Activated T-helper 1 cell treated with anti-CD3 and anti-CD28 coated beads, Interleukin-2, amount 50 U/mL, for 16 hours (primary cell): Measurements from ENCODE around the gene SLF2.
A peak's percentile ranks its signal among the peaks of the same experiment; 100 is the strongest.

ENCODE experiments used
- DNase-seq, 2 donors: peaks; one replicate each; pipeline ENCODE4 v3.0.0-alpha.2; 2020; ENCODE audit warnings: low read depth in 1 of 2, low spot score in 1 of 2

The SLF2 gene

DNA sequence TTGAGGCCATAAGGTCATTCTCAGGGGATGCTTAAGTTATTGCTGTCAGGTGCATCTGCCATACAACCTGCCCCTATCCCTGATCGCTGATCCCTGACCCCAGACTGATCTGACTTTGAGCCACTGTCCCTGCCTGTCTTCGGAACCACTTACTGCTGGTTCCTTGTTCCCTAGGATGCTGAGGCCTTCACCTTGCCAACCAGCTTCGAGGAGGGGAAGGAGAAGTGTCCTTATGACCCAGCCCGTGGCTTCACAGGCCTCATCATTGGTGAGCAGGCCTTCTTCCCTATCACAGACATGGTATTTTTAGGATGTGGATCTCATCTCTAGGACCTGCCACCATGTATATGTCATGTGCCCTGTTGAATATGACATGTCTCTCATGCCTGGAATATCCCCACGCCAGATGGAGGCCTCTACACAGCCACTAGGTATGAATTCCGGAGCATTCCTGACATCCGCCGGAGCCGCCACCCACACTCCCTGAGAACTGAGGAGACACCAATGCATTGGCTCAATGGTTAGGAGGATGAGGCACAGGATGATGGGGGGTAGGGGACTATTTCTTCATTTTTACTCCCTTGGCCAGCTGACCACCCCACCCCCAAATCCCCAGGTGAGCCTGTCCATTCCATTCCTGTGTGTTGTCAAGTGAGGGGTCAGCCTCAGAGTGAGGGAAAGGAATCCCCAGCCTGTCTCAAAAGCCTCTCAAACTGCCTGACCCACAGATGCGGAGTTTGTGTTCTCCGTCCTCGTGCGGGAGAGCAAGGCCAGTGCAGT, 65.5 kb downstream of the SLF2 start:
- DNase-seq = no peak

DNA sequence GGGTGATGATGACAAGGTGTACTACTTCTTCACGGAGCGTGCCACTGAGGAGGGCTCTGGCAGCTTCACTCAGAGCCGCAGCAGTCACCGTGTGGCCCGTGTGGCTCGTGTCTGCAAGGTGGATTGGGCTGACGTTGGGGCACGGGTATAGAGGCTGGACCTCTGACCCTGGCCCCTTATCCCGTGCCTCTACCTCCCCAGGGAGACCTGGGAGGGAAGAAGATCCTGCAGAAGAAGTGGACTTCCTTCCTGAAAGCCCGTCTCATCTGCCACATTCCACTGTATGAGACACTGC, 66.1 kb downstream of the SLF2 start:
- DNase-seq = no peak

DNA sequence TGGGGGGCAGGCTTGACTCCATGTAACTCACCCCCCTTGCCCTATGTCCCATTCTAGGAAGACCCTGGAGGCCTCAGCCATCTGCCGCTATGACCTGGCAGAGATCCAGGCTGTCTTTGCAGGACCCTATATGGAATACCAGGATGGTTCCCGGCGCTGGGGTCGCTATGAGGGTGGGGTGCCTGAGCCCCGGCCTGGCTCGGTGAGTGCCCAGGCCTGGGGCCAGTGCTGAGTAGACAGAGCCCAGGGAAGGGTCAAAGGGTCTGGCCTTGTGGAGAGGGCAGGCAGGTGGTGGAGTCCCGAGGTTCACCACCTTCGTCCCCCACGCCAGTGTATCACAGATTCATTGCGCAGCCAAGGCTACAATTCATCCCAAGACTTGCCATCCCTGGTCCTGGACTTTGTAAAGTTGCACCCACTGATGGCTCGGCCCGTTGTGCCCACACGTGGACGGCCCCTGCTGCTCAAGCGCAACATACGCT, 67.1 kb downstream of the SLF2 start:
- DNase-seq = no peak

DNA sequence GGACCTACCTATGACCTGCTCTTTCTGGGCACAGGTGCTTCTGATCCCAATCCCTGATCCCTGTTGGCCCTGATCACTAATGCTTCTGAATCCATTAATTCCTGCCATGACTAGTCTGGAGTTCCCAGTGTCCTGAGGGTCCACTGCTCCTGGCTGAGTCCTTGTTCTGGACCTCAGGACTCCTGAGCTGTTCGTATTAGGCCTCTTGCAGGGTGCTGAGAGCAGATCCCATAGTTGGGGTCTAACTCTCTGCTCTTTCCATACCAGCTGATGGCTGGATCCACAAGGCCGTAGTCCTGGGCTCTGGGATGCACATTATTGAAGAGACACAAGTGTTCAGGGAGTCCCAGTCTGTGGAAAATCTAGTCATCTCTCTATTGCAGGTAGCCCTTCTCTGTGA, 67.5 kb downstream of the SLF2 start:
- no peak for DNase-seq

DNA sequence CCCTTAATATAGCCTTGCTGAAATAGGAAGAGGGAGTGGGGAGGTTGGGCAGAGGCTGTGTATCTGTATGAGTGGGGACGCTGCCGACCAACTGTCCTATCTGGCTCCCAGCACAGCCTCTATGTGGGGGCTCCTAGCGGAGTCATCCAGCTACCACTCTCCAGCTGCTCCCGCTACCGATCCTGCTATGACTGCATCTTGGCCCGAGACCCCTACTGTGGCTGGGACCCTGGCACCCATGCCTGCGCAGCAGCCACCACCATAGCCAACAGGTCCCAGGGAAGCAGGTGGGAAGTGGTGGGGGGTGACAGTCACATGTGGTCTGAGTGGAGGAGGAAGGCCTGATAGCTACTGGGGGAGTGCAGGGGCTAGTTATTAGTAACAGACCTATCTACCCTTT, 67.9 kb downstream of the SLF2 start:
- no peak for DNase-seq

DNA sequence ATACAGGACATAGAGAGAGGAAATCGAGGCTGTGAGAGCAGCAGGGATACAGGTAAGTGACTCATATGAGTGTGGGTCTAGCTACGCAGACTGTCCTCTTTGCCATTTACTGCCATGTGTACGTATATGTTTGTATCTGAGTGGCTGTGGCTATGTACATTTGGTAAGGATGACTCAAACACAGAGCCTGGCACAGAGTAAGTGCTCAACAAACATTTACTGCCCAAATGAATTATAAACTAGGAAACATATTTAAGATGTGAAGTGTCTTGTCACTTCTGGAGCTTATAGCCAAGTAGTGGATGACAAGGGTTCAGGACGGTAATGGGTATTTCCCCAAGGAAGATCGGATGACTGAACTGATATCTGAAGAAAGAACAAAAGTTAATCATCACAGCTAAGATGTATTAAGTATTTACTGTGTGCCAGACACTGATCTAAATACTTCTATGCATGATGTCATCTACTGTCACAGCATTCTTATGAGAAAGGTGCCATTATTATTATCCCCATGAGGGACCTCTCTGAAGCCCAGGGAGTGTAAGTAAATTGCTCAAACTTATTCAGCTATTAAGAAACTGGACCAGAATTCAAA, 68.5 kb downstream of the SLF2 start:
- no peak for DNase-seq

DNA sequence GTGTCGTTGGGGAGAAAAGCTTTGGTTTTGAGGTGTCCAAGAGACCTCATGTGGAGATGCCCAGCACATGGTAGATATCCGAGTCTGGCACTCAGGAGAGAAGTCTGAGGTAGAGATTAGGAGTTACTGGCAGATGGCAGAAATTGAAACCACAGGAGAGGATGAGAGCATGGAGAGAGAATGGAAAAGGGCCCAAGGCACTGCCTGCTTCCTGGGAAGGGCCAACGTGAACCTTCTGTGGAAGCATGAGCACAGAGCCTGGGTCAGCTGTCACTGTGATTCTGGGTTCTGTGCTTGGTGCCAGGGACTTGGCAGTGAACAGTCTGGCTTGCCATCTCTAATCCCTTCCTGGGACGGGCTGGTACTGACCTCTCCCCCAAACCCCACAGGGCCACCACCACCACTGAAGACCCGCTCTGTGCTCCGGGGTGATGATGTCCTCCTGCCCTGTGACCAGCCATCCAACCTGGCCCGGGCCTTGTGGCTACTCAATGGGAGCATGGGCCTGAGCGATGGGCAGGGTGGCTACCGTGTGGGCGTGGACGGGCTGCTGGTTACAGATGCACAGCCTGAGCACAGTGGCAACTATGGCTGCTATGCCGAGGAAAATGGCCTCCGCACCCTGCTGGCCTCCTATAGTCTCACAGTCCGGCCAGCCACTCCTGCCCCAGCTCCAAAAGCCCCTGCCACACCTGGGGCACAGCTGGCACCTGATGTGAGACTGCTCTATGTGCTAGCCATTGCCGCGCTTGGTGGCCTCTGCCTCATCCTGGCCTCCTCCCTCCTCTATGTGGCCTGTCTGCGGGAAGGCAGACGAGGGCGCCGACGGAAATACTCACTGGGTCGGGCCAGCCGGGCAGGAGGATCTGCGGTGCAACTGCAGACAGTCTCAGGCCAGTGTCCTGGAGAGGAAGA, 70.4 kb downstream of the SLF2 start:
- no peak for DNase-seq

DNA sequence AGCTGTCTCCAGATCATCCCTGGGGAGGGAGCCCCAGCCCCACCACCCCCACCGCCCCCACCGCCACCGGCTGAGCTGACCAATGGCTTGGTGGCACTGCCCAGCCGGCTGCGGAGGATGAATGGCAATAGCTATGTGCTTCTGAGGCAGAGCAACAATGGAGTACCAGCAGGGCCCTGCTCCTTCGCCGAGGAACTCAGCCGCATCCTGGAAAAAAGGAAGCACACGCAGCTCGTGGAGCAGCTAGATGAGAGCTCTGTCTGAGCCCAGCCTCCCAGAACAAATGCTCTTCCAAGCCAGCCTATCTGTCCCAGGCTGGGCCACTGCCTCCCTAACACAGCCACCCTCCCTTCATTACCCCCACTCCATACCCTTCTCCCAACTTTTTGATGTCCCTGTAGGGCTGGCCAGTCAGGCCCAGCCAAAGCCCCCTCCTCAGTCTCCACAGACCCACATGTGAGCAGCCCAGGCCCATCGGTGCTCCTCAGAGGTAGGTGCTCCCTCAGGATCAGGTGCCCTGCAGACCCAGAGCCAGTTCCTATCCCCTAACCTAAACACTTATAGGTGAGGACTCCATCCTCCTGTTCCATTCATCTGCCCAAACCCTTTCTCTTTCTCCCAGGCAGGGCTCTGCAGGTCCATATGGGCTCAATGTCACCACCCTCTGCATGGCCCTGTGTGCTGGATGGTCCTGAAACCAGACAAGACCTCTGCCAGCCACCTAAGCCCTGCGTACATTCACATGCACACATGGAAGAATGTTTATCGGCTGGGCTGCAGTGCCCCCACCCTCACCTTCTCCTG, 71.3 kb downstream of the SLF2 start:
- no peak for DNase-seq

DNA sequence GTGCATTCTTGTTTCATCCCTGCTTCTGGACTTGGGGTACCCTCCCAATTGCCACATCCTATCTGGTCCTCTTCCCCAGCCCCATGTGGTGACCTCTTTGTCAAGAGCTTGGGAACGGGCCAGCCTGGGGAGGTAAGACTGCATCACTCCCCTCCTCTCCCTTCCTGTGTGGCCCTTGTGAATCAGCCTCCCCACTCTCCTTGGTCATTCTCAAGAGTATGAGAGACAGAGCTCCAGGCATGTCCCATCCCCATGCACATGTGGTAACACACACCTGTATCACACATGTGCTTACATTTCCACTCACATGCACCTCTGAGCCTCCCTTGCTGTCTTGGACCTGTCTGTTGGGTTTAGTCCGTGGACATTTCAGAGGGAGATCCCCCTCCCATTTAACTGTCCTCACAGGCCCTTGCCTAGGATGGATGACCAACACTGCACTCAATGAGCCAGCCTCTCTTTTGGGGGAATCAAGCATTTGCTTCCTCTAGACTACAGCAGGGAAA, 72.0 kb downstream of the SLF2 start:
- DNase-seq = no peak

DNA sequence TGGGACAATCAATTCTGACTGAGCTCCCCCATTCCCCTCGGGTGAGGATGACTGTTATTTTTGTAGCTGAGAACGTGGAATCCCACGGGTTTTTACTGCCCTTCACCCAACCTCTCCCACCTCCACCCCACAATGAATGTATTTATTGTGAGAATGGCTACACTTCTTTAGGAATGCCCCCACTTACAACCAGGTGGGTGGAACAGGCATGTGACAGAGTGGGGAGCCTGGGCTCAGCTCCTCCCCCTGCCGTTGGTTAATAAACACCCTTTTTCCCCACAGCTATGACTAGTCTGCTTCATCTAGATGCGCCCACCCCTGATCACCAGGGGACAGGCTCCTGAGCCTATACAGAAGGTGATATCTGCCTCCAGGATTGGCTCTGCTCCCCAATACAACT, 72.6 kb downstream of the SLF2 start:
- DNase-seq = no peak

DNA sequence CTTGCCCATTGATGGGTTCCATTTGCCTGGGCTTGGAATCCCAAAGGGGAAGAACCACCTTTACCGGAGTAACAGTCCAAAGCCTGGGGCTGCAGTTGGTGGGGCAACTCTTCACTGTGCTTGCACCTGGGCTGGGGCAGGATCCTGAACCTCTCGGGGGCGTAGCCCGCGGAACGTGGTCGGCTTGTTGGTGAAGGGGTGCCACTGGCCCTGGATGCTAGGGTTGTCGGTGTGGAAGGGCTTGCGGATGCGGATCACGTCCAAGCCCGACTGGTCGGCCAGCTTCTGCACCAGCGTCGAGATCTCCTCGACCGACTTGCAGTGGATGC, 73.8 kb downstream of the SLF2 start:
- DNase-seq = no peak

DNA sequence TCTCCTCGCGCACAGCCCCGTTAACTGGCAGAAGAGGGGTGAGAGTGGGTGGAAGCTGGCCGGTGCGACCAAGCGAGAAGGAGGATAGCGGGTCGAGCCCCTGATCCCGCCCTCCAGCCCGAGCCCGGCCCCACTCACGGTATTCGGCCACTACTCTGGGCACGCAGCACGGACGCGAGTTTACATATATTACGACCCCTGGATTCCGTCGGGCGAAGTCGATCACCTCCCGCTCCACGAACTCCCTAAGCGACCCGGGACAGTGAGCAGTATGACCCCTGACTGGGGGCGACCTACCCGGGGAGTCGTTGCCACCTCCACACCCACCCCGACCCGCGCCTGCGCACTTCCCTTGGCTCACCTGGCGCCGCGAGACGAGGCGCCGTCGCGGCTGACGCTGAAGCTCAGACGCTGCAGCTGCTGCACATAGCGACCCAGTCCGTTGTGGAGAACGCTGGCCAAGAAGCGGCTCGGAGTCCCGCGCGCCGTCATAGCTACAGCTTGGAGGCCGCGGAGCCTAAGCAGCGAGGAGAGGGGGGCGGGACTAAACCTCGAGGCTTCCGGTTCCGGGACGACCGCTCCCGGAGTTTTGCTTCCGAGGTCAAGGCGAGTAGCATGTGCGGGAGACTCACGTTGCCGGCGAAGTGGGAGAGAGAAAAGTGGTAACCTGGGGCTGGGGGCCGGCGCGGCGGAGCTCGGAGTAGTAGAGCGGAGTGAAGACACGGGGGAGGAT, 74.4 kb downstream of the SLF2 start, which contains the start of the genes MRPL43 and TWNK:
MRPL43 (minus strand) TSS at position 546 of the 733 bp plus-strand sequence; CDS start at position 492, 54 bp downstream.
TWNK (plus strand) TSS at position 592 of the 733 bp plus-strand sequence. CDS start 668 bp downstream, outside the sequence.
- DNase-seq = peak; percentile 67 to 75

DNA sequence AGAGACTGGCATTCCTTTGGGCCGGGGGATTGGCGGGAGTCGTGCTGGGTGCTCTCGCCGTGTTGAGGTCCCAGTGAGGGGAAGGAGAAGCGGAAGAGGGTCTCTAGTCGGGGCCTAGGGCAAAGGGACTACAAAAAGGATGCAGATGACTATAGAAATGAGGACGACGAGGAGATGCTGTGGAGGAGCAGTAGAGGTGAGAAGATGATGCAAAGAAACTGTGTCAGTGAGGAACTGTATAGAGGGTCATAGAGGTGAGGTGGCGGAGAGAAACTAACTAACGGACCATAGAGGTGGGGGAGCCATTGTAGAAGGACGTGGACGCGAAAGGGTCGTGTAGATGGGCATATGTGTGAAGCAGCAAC, 74.9 kb downstream of the SLF2 start:
- no peak for DNase-seq

DNA sequence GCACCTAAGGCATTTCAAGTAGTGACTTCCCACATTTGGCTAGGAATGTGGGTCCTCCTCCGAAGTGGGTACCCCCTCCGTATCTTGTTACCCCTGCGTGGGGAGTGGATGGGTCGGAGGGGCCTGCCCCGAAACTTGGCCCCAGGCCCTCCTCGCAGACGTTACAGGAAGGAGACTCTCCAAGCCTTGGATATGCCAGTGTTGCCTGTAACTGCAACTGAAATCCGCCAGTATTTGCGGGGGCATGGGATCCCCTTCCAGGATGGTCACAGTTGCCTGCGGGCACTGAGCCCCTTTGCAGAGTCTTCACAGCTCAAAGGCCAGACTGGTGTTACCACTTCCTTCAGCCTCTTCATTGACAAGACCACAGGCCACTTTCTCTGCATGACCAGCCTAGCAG, 75.4 kb downstream of the SLF2 start:
- no peak for DNase-seq

DNA sequence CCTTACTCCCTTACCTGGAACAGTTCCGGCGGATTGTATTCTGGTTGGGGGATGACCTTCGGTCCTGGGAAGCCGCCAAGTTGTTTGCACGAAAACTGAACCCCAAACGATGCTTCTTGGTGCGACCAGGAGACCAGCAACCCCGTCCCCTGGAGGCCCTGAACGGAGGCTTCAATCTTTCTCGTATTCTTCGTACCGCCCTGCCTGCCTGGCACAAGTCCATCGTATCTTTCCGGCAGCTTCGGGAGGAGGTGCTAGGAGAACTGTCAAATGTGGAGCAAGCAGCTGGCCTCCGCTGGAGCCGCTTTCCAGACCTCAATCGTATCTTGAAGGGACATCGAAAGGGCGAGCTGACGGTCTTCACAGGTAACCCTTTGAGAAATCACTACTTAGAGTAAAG, 76.3 kb downstream of the SLF2 start:
- no peak for DNase-seq

DNA sequence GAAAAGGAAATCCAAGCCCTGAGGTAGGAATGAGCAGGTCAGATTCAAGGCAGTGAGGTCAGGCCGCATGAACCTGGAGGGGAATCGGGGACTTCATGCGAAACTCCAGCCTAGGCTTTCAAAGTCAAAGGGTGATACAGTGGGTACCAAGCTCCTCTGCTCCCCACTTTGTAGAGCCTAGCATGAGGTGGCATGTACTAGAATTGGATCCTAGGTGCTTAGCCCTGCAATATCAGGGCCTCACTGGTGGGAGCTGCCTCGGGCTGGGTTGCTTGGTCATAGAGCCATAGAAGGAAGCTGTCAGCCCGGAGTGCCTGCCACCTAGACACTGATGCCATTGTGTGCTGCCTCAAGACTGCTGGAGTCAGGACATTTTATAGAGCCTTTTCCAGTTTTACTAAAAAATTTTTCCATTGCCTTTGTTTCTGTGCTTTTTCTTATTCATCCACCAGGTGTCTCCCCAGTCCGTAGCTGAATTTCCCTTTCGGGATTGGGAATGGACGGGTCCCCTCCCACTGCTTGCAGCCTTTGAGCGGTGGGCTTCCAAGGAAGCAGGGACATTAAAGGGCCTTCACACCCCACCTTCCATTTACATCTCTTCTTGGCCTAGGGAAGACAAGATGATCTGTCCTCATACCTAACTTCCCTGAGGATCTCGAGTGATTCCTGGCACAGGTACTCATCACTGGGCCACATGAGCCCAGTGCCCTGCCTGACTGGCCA, 81.4 kb downstream of the SLF2 start:
- no peak for DNase-seq

DNA sequence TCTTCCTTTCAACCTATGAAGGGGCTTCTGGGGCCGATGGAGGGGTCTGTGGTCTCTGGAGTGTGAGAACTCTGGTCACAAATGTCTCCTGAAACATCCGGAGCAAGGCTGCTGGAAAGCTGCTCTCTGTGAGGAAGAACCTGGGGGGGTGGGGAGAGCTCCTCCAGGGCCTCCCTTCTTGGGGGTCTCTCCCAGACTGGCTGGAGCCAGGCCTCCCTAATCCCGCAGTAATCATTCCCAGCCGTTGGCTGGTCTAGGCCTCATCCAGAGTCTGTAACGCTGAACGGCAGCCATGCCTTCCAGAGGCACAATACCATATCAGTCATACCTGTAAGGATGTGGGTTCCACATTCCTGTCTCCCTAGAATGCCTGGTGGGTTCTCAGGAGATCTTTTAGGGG, 82.4 kb downstream of the SLF2 start:
- DNase-seq = no peak

DNA sequence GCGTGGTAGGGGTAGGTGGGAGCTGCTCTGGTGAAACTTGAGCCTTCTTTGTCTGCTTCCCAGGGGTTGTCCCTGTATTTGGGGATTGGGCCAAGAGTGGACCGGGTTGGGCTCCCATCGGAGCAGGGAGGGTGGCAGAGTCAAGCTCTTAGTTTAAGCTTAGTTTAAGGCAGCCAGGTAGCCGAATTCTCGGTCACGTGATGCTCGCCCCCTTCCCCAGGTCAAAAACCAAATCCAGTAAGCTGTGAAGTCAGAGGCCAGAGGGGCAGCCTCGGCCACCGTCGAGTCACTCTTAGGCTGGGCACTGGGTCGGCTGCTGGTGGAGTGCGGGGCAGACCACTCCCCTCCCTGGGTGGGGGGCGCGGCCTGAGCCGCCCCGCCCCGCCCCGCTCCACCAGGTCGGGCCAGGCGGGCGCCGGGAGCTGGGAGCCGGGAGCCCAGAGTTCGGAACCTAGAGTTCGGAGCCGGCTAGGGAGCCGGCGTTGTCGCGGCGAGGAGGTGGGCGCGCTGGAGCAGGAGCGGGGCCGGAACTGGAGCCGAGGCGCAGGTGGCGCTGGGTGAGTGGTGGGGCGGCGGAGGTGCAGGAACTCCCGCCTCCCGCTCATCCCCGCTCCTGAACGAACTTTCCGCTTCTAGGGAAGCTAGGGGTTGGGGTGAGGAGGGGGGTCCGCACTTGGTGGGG, 84.1 kb downstream of the SLF2 start:
- DNase-seq = no peak
